ENCODE results near the gene CD68. TPM values are rescaled to one million over a fixed set of nuclear protein-coding genes. Genes with fewer than 3 reads are reported as not detected.
A peak's percentile ranks its signal among the peaks of the same experiment; 100 is the strongest.

CD68 gene
- total RNA-seq, 1 donor from 2014 or later = 5.0 TPM

GRCh38 chr17:7541074-7541621 is 38.3 kb upstream of the CD68 start:
- no peak overlapping the region for H3K27ac Mint-ChIP-seq
- no peak overlapping the region for H3K4me3 Mint-ChIP-seq

GRCh38 chr17:7544911-7545310 is 34.5 kb upstream of the CD68 start:
- no peak overlapping the region for H3K4me3 Mint-ChIP-seq
- H3K27ac Mint-ChIP-seq = no peak overlapping the region
- peaks cover 18% of the 10 kb centered on the region for H3K27me3 Mint-ChIP-seq
- TF ChIP-seq CTCF (conservative IDR thresholded peaks at IDR 0.05) = no peak
- no peaks in the 10 kb centered on the region for H3K36me3 Mint-ChIP-seq
- H3K9me3 Mint-ChIP-seq = no peaks in the 10 kb centered on the region
- no peak for DNase-seq (ENCODE audit: extremely low spot score, unreplicated experiment)
- H3K4me1 Mint-ChIP-seq (ENCODE audit: unreplicated experiment) = peaks cover 11% of the 10 kb centered on the region

More at GRCh38 chr17:7541074-7541621, 38.3 kb upstream of the CD68 start:
- TF ChIP-seq CTCF (conservative IDR thresholded peaks at IDR 0.05) = no peak
- no peak for DNase-seq (ENCODE audit: extremely low spot score, unreplicated experiment)
- Mint-ChIP-seq H3K36me3 (no peaks in the 10 kb centered on the region), H3K9me3 (peaks cover 5% of the 10 kb centered on the region), H3K4me1 (ENCODE audit: unreplicated experiment) (no peaks in the 10 kb centered on the region), H3K27me3 (peaks cover 15% of the 10 kb centered on the region)

- no peak for DNase-seq (ENCODE audit: extremely low spot score, unreplicated experiment)
- peak within 1 kb of the TSS; percentile 82 for H3K27ac Mint-ChIP-seq
Measured at GRCh38 chr17:7548585-7549400, 30.6 kb upstream of the CD68 start, which contains the start of gene TNFSF12. Gene TNFSF12, plus strand, starts transcription at chr17:7549058. Its CDS starts 96 bp downstream, at chr17:7549154.

GRCh38 chr17:7549401-7550055 is 29.9 kb upstream of the CD68 start:
- DNase-seq (ENCODE audit: extremely low spot score, unreplicated experiment) = no peak
- Mint-ChIP-seq H3K27ac (peak overlapping the region; percentile 82), H3K4me1 (ENCODE audit: unreplicated experiment) (peaks cover 13% of the 10 kb centered on the region), H3K36me3 (no peaks in the 10 kb centered on the region), H3K9me3 (no peaks in the 10 kb centered on the region), H3K4me3 (peak overlapping the region; percentile 82), H3K27me3 (peaks cover 3% of the 10 kb centered on the region)
- TF ChIP-seq CTCF (conservative IDR thresholded peaks at IDR 0.05) = no peak

More at GRCh38 chr17:7548585-7549400, 30.6 kb upstream of the CD68 start, which contains the start of gene TNFSF12:
- H3K27me3 Mint-ChIP-seq = peaks cover 5% of the 10 kb centered on the region
- H3K9me3 Mint-ChIP-seq = no peaks in the 10 kb centered on the region
- H3K4me3 Mint-ChIP-seq = peak within 1 kb of the TSS; percentile 84
- peaks cover 13% of the 10 kb centered on the region for H3K4me1 Mint-ChIP-seq (ENCODE audit: unreplicated experiment)
- no peaks in the 10 kb centered on the region for H3K36me3 Mint-ChIP-seq
- peak; percentile 31 for TF ChIP-seq CTCF (conservative IDR thresholded peaks at IDR 0.05)

- no peak overlapping the region for H3K27ac Mint-ChIP-seq
- peaks cover 3% of the 10 kb centered on the region for H3K27me3 Mint-ChIP-seq
- no peak for DNase-seq (ENCODE audit: extremely low spot score, unreplicated experiment)
- peaks cover 16% of the 10 kb centered on the region for H3K4me1 Mint-ChIP-seq (ENCODE audit: unreplicated experiment)
- TF ChIP-seq CTCF (conservative IDR thresholded peaks at IDR 0.05) = no peak
- no peaks in the 10 kb centered on the region for H3K36me3 Mint-ChIP-seq
- H3K9me3 Mint-ChIP-seq = no peaks in the 10 kb centered on the region
- H3K4me3 Mint-ChIP-seq = peak overlapping the region; percentile 36
Measured at GRCh38 chr17:7550344-7550743, 29.1 kb upstream of the CD68 start.

All from type B pancreatic cell (in vitro differentiated cells).